ENCODE results near the gene CDKN1C.

DNA sequence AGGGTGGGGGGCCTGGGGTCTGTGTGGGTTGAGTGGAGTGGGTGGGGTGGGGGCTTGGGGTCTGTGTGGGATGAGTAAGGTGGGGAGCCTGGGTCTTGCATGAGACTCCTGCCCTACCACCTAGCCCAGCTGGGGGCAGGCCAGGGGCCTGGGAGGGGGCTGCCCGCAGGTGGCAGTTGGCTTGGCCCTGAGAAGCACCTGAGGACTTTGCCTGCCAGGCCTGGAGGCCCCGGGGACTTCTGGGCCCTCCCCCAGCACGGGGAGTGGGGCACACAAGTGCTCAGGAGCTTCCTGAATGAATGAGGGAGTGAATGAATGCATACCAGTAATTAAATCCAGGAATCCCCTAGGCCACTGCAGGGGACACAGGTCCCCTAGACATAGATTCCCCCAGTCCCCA, 37.1 kb upstream of the CDKN1C start:
- TF ChIP-seq TAF1 (IDR thresholded peaks at IDR 0.05; ENCODE audit: low read depth): no peak
- no peak for TF ChIP-seq CEBPB (IDR thresholded peaks at IDR 0.05)
- TF ChIP-seq NFIC (IDR thresholded peaks at IDR 0.05): no peak
- TF ChIP-seq MAX (IDR thresholded peaks at IDR 0.05): no peak
- TF ChIP-seq USF1 (IDR thresholded peaks at IDR 0.05): no peak
